NT2/D1 (cell line): Measurements from ENCODE around the gene LIME1.

Source experiments
- DNase-seq: peaks from one replicate; pipeline ENCODE4 v3.0.0-alpha.2; 2011; ENCODE audit warnings: low read depth, low spot score
- H3K27me3 ChIP-seq: 2 replicates; pipeline ENCODE4 v1.6.0; 2011; ENCODE audit warnings: mild to moderate bottlenecking; ENCODE audit not compliant: insufficient read length, insufficient read depth
- H3K36me3 ChIP-seq: 2 replicates; pipeline ENCODE4 v1.6.1; 2011; ENCODE audit warnings: mild to moderate bottlenecking, low read length, mixed read lengths; ENCODE audit not compliant: insufficient read depth, insufficient read length
- H3K4me1 ChIP-seq: 2 replicates; pipeline ENCODE4 v1.5.1; 2011; ENCODE audit not compliant: insufficient read depth, insufficient read length
- H3K4me3 ChIP-seq: 2 replicates; pipeline ENCODE4 v1.5.1; 2011; ENCODE audit warnings: low read depth; ENCODE audit not compliant: insufficient read length
- H3K9ac ChIP-seq: 2 replicates; pipeline ENCODE4 v1.6.0; 2011; ENCODE audit warnings: low read depth; ENCODE audit not compliant: insufficient read length
- H3K9me3 ChIP-seq: 2 replicates; pipeline ENCODE4 v1.5.1; 2011; ENCODE audit warnings: mild to moderate bottlenecking, low read length; ENCODE audit not compliant: insufficient read depth
- SUZ12 ChIP-seq: IDR thresholded peaks from 2 replicates; pipeline ENCODE4 v1.6.1; 2011; ENCODE audit not compliant: insufficient read length, insufficient read depth; ENCODE audit errors: extremely low read depth
- YY1 ChIP-seq: IDR thresholded peaks from 2 replicates; pipeline ENCODE4 v1.6.1; 2011; ENCODE audit not compliant: insufficient read length, insufficient read depth
- ZNF274 ChIP-seq: IDR thresholded peaks from 2 replicates; pipeline ENCODE4 v1.6.1; 2011; ENCODE audit warnings: mild to moderate bottlenecking, low read depth, low read length

LIME1 gene

DNA sequence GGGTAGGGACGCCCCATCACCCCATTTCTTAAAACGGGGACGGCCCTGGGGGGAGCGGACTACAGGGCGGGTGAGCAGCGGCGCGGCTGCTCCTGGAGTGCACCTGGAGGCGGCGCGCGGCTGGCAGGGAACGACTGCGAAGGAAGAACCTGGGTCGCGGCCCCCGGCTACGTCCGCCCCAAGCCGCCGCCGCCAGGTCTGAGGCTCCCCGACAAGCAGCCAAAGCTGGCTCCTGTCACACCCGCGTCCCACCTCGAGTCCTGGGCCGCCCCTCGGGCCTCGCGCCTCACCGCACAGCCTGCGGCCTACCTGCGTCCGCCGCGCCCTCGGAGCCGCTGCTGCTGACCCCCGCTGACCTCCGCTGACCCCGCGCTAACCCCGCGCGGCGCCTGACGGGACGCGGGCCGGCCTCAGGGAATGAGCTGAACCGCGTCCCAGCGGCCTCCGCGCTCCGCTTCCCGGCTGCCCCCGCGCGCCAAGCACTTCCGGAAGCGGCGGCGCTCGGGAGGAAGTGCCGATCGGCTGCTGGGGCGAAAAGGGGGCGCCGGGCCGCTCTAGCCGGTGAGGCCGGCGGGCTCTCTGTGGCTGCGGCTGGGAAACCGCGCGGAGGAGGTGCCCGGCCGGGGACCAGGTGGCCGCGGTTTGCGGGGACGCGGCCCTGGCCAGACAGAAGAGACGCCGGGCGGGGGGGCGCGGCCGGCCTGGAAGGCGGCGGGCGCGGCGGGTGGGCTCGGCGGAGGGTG, 28.7 kb upstream of the LIME1 start, which contains the start of the genes ARFRP1 and ZGPAT:
Gene ARFRP1 (minus strand): TSS at position 419 of the 743 bp plus-strand sequence. CDS start 885 bp downstream, outside the sequence.
Gene ZGPAT (plus strand): TSS at position 482 of the 743 bp plus-strand sequence. CDS start 542 bp downstream, outside the sequence.
- no peaks in the 10 kb centered on the region for H3K27me3 ChIP-seq
- H3K9me3 ChIP-seq: no peaks in the 10 kb centered on the region
- H3K36me3 ChIP-seq: peaks cover 81% of the 10 kb centered on the region
- peak within 1 kb of the TSS; percentile 96 for H3K4me3 ChIP-seq
- H3K9ac ChIP-seq: peak within 1 kb of the TSS; percentile 96
- DNase-seq: peak; percentile 88
- TF ChIP-seq ZNF274: no peak
- no peak for TF ChIP-seq YY1
- TF ChIP-seq SUZ12: no peak
- peaks cover 10% of the 10 kb centered on the region for H3K4me1 ChIP-seq

DNA sequence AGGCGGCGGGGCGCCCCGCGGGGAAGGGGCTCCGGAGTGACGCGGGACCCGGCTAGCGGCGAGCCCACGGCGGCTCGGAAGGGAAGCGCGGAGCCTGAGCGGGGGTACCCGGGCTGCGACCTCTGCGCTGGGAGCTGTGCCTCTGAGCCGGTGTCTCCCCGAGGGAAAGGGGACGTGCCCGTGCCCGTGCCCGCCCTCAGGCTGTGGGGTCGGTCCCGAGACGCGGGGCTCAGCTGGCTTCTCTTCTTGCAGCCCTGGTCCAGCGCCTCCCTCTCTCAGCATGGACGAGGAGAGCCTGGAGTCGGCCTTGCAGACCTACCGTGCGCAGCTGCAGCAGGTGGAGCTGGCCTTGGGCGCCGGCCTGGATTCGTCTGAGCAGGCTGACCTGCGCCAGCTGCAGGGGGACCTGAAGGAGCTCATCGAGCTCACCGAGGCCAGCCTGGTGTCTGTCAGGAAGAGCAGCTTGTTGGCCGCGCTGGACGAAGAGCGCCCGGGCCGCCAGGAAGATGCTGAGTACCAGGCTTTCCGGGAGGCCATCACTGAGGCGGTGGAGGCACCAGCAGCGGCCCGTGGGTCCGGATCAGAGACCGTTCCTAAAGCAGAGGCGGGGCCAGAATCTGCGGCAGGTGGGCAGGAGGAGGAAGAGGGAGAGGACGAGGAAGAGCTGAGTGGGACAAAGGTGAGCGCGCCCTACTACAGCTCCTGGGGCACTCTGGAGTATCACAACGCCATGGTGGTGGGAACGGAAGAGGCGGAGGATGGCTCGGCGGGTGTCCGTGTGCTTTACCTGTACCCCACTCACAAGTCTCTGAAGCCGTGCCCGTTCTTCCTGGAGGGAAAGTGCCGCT, 27.9 kb upstream of the LIME1 start:
- Histone ChIP-seq H3K4me1 (peaks cover 9% of the 10 kb centered on the region), H3K9ac (peak overlapping the region; percentile 96), H3K4me3 (peak overlapping the region; percentile 96), H3K27me3 (no peaks in the 10 kb centered on the region), H3K9me3 (no peaks in the 10 kb centered on the region), H3K36me3 (peaks cover 77% of the 10 kb centered on the region)
- DNase-seq: no peak
- no peak for TF ChIP-seq SUZ12
- no peak for TF ChIP-seq YY1
- TF ChIP-seq ZNF274: no peak

DNA sequence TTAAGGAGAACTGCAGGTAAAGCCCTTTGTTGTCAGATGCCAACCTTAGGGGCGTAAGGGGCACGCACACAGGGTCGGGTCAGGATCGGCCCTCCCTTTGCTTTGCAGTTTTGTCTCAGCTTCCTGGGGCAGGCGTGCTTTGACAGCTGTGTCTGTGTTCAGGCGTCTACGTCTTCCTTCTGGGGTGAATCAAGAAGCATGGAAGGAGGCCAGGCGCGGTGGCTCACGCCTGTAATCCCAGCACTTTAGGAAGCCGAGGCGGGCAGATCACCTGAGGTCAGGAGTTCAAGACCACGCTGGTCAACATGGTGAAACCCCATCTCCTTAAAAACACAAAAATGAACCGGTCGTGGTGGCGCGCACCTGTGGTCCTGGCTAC, 27.3 kb upstream of the LIME1 start:
- Histone ChIP-seq H3K9ac (peak overlapping the region; percentile 96), H3K36me3 (peaks cover 77% of the 10 kb centered on the region), H3K4me3 (peak overlapping the region; percentile 96), H3K27me3 (no peaks in the 10 kb centered on the region), H3K4me1 (peaks cover 9% of the 10 kb centered on the region), H3K9me3 (peaks cover 3% of the 10 kb centered on the region; the same call in 1 of the 2 replicates)
- TF ChIP-seq SUZ12 (no peak), YY1 (no peak), ZNF274 (no peak)
- no peak for DNase-seq

DNA sequence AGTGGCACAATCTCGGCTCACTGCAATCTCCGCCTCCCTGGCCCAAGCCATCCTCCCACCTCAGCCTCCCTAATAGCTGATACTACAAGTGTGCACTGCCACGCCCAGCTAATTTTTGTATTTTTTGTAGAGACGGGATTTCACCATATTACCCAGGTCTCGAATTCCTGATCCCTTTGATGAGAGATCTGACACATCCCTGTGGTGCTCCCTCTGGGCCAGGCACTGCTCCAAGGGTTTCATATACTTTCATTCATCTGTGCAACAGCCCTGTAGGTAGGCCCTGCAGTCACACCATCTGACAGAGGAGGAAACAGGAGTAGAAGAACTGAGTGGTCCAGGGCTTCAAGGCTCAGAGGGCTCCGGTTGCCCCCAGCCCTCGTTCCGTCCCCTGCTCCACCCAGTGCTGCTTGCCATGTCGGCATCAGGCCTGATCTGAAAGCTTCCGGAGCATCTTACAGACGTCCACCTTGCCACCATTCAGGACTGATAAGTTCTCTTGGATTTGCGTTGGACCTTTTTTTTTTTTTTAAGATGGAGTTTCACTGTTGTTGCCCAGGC, 25.3 kb upstream of the LIME1 start:
- peaks cover 15% of the 10 kb centered on the region; the same call in 1 of the 2 replicates for H3K9me3 ChIP-seq
- no peak for TF ChIP-seq SUZ12
- TF ChIP-seq YY1: no peak
- TF ChIP-seq ZNF274: no peak
- no peak overlapping the region for H3K4me3 ChIP-seq
- H3K4me1 ChIP-seq: peaks cover 7% of the 10 kb centered on the region
- no peaks in the 10 kb centered on the region for H3K27me3 ChIP-seq
- peaks cover 72% of the 10 kb centered on the region for H3K36me3 ChIP-seq
- no peak for DNase-seq
- H3K9ac ChIP-seq: no peak overlapping the region

DNA sequence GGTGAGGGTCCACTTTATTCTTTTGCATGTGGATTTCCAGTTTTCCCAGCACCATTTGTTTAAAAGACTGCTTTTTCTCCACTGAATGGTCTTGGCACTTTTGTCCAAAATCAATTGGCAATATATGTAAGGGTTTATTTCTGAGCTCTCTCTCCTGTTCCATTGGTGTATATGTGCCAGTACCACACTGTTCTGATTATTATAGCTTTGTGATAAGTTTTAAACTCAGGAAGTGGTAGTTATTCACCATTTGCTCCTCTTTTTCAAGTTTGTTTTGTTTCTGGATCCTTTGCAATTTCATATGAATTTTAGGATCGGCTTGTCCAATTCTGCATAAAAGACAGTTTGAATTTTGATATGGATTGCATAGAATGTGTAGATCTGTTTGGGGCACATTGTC, 24.3 kb upstream of the LIME1 start:
- no peak for DNase-seq
- Histone ChIP-seq H3K27me3 (no peaks in the 10 kb centered on the region), H3K4me1 (peaks cover 3% of the 10 kb centered on the region), H3K36me3 (peaks cover 69% of the 10 kb centered on the region), H3K9ac (no peak overlapping the region), H3K9me3 (peaks cover 15% of the 10 kb centered on the region; the same call in 1 of the 2 replicates), H3K4me3 (no peak overlapping the region)
- TF ChIP-seq SUZ12: no peak
- no peak for TF ChIP-seq YY1
- no peak for TF ChIP-seq ZNF274

DNA sequence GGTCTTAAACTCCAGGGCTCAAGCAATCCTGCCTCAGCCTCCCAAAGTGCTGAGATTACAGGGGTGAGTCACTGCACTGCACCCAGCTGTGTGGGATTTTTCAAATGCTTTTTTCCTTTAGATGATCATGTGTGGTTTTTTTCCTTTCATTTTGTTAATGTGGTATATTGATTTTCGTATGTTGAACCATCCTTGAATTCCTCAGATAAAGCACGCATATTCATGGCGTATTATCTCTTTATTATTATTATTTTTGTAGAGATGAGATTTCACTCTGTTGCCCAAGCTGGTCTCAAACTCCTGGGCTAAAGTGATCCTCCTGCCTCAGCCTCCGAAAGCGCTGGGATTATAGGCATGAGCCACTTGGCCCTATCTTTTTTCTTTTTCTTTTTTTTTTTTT, 21.6 kb upstream of the LIME1 start:
- TF ChIP-seq ZNF274: no peak
- no peak for TF ChIP-seq SUZ12
- TF ChIP-seq YY1: no peak
- Histone ChIP-seq H3K4me3 (no peak overlapping the region), H3K36me3 (peaks cover 67% of the 10 kb centered on the region), H3K27me3 (no peaks in the 10 kb centered on the region), H3K9me3 (peaks cover 15% of the 10 kb centered on the region; the same call in 1 of the 2 replicates), H3K9ac (no peak overlapping the region), H3K4me1 (no peaks in the 10 kb centered on the region)
- no peak for DNase-seq
